ENCODE data around the gene IL23R. TPM values are rescaled to one million over a fixed set of nuclear protein-coding genes. Genes with fewer than 3 reads are reported as not detected.

IL23R gene
- total RNA-seq, 1 experiment from 2014 or later = not detected

DNA sequence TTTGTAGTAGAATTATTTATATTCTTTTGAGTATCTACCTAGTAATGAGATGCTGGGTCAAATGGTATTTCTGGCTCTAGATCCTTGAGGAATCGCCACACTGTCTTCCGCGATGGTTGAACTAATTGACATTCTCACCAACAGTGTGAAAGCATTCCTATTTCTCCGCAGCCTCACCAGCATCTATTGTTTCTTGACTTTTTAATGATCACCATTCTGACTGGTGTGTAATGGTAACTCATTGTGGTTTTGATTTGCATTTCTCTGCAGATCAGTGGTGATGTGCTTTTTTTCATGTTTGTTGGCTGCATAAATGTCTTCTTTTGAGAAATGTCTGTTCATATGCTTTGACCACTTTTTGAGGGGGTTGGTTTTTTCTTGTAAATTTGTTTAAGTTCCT lies 15.3 kb upstream of the IL23R start:
- peaks cover 27% of the 10 kb centered on the region for H3K27me3 Mint-ChIP-seq (ENCODE audit: low read depth)
- H3K27ac Mint-ChIP-seq = no peak overlapping the region
- no peak overlapping the region for H2BK120ac ChIP-seq (ENCODE audit: low read depth, low read length, poor library complexity, severe bottlenecking)

More for the DNA sequence above, 15.3 kb upstream of the IL23R start:
- Histone ChIP-seq H3K23me2 (ENCODE audit: insufficient read length, low read depth, low read length, poor library complexity, severe bottlenecking) (no peaks in the 10 kb centered on the region), H3K4me2 (ENCODE audit: insufficient read depth, insufficient read length, low read length) (no peak overlapping the region), H3K27me3 (ENCODE audit: insufficient read depth, low read length) (no peaks in the 10 kb centered on the region), H3K4ac (ENCODE audit: low read depth, low read length) (no peak overlapping the region), H3T11ph (ENCODE audit: low read length) (no peak overlapping the region), H2BK20ac (ENCODE audit: low read depth, low read length, poor library complexity, severe bottlenecking) (no peak overlapping the region), H3K9ac (ENCODE audit: extremely low read depth, insufficient read length, low read length) (no peak overlapping the region), H3K14ac (ENCODE audit: insufficient read depth, low read length) (no peak overlapping the region), H4K91ac (ENCODE audit: insufficient read length, low read depth, low read length) (no peak overlapping the region), H3K18ac (ENCODE audit: insufficient read length, low read depth, low read length) (no peak overlapping the region), H3K79me2 (ENCODE audit: insufficient read depth, low read length) (no peaks in the 10 kb centered on the region), H2BK15ac (ENCODE audit: low read depth, low read length) (no peak overlapping the region), H3K4me1 (ENCODE audit: insufficient read depth, low read length) (no peaks in the 10 kb centered on the region), H4K5ac (ENCODE audit: insufficient read length, low read depth, low read length) (no peak overlapping the region), H3K27ac (ENCODE audit: insufficient read length, low read depth, low read length) (no peak overlapping the region), H2BK12ac (ENCODE audit: insufficient read length, low read depth, low read length) (no peak overlapping the region), H3K9me3 (ENCODE audit: control insufficient read depth, low read depth, low read length) (no peaks in the 10 kb centered on the region), H2AFZ (ENCODE audit: low read length) (no peak overlapping the region), H4K20me1 (ENCODE audit: control insufficient read depth, insufficient read depth, insufficient read length) (no peaks in the 10 kb centered on the region), H3K79me1 (ENCODE audit: insufficient read depth, low read depth, low read length, poor library complexity, severe bottlenecking) (no peaks in the 10 kb centered on the region), H4K8ac (replicated peaks; ENCODE audit: insufficient read length, low read depth, low read length) (no peak overlapping the region), H2AK5ac (ENCODE audit: insufficient read length, low read length) (no peak overlapping the region), H3K56ac (ENCODE audit: insufficient read length, low read depth, low read length) (no peak overlapping the region), H3K23ac (ENCODE audit: insufficient read length, low read depth, low read length) (no peak overlapping the region), H2BK5ac (ENCODE audit: insufficient read length, low read length) (no peak overlapping the region)
- no peak for DNase-seq
- Mint-ChIP-seq H3K36me3 (ENCODE audit: insufficient read depth in 1 of 3, low read depth in 3 of 3) (no peaks in the 10 kb centered on the region), H3K4me3 (no peak overlapping the region), H3K9me3 (no peaks in the 10 kb centered on the region; a peak in 1 of 5 replicates), H3K4me1 (peaks cover 5 to 6% of the 10 kb centered on the region in 2 experiments)
- TF ChIP-seq, protein P1, sequence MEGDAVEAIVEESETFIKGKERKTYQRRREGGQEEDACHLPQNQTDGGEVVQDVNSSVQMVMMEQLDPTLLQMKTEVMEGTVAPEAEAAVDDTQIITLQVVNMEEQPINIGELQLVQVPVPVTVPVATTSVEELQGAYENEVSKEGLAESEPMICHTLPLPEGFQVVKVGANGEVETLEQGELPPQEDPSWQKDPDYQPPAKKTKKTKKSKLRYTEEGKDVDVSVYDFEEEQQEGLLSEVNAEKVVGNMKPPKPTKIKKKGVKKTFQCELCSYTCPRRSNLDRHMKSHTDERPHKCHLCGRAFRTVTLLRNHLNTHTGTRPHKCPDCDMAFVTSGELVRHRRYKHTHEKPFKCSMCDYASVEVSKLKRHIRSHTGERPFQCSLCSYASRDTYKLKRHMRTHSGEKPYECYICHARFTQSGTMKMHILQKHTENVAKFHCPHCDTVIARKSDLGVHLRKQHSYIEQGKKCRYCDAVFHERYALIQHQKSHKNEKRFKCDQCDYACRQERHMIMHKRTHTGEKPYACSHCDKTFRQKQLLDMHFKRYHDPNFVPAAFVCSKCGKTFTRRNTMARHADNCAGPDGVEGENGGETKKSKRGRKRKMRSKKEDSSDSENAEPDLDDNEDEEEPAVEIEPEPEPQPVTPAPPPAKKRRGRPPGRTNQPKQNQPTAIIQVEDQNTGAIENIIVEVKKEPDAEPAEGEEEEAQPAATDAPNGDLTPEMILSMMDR (conservative IDR thresholded peaks at IDR 0.05) = no peak
- WGBS (ENCODE audit: extremely low coverage, insufficient read length, low lambda C conversion rate) = no CpG with 5 or more reads among the region's 4 CpGs

All from H9 (cell line).